ENCODE data around the gene LAD1. TPM values are rescaled to one million over a fixed set of nuclear protein-coding genes. Genes with fewer than 3 reads are reported as not detected.

The LAD1 gene
- total RNA-seq, 1 donor from 2014 or later = not detected

DNA sequence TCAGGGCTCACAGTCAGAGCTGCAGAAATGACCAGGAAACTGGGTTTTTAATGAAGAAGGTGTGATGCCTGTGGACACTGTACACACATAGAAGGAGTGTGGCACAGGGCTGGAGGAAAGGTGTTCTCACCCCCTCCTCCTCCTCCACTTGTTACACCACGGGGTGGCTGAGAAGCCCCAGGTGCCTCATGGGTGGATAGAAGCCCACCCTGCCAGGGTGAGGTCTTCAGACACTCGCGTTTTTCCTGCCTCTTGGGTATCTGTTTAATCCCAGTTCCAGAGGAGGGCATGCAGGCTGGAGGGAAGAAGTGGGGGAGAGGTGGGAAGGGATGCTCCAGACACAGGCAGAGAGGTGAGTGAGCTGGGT, 9.7 kb upstream of the LAD1 start:
- no peaks in the 10 kb centered on the region for H3K36me3 Mint-ChIP-seq (ENCODE audit: low read depth)
- POLR2A ChIA-PET = no interaction called here
- no peak overlapping the region for H3K4me3 Mint-ChIP-seq
- no peaks in the 10 kb centered on the region for H3K4me1 Mint-ChIP-seq
- no peak overlapping the region for H3K27ac Mint-ChIP-seq
- CTCF ChIA-PET = no interaction called here
- peaks cover 6% of the 10 kb centered on the region for H3K27me3 Mint-ChIP-seq
- TF ChIP-seq CTCF (IDR thresholded peaks at IDR 0.05) = no peak
- no peak for ATAC-seq (ENCODE audit: low read depth)
- DNase-seq = no peak
- intact Hi-C loops (cut with micrococcal nuclease) = loop anchor here (1.0 kb wide), 1 partner anchor 155 kb away; no protein-coding TSS in a partner anchor
- H3K9me3 Mint-ChIP-seq = no peaks in the 10 kb centered on the region

DNA sequence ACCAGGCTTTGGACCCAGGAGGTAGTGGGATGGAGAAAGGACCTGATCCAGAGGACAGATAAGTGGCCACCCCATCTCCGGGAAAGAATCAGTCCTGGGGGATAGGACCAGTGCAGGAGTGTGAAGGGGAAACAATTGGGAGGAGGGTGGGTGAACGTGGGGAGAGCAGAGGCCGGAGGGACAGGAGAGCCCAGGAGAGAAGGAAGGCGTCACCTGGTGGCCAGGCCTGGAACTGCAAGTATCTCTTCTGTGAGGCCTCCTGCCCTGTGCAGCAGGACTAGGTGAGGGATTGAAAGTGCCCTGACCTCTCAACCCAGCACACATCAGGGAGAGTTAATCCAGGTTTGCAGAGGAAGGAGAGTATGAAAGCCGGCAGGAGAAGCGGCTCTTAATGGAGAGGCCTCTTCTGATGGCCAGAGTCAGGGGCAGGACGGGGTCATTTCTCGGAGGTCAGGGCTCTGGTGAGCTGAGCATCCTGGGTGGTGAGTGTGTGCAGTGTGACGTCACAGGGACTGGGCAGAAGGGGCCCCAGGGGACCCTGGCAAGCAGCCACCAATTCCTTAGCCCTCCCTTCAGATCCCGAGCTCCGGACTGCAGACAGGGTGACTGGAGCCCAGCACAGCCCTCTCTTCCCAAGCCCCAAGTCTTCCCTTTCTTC, 9.2 kb upstream of the LAD1 start:
- Mint-ChIP-seq H3K36me3 (ENCODE audit: low read depth) (no peaks in the 10 kb centered on the region), H3K4me1 (no peaks in the 10 kb centered on the region), H3K4me3 (no peak overlapping the region), H3K9me3 (no peaks in the 10 kb centered on the region), H3K27me3 (peaks cover 6% of the 10 kb centered on the region), H3K27ac (no peak overlapping the region)
- ChIA-PET POLR2A (no interaction called here), CTCF (no interaction called here)
- intact Hi-C loops (cut with micrococcal nuclease) = loop anchor here (1.0 kb wide), 1 partner anchor 154 kb away; no protein-coding TSS in a partner anchor
- peak; percentile 45 for ATAC-seq (ENCODE audit: low read depth)
- peak; percentile 51 for DNase-seq
- TF ChIP-seq CTCF (IDR thresholded peaks at IDR 0.05) = no peak

GRCh38 chr1:201406831-201407406, 7.8 kb upstream of the LAD1 start:
- POLR2A ChIA-PET = no interaction called here
- ATAC-seq (ENCODE audit: low read depth) (no peak), DNase-seq (no peak)
- H3K4me3 Mint-ChIP-seq = no peak overlapping the region
- H3K4me1 Mint-ChIP-seq = no peaks in the 10 kb centered on the region
- H3K27ac Mint-ChIP-seq = no peak overlapping the region
- no peaks in the 10 kb centered on the region for H3K9me3 Mint-ChIP-seq
- no peak for TF ChIP-seq CTCF (IDR thresholded peaks at IDR 0.05)
- CTCF ChIA-PET = no interaction called here
- intact Hi-C loops (cut with micrococcal nuclease) = no loop called here
- H3K36me3 Mint-ChIP-seq (ENCODE audit: low read depth) = no peaks in the 10 kb centered on the region
- peaks cover 6% of the 10 kb centered on the region for H3K27me3 Mint-ChIP-seq

DNA sequence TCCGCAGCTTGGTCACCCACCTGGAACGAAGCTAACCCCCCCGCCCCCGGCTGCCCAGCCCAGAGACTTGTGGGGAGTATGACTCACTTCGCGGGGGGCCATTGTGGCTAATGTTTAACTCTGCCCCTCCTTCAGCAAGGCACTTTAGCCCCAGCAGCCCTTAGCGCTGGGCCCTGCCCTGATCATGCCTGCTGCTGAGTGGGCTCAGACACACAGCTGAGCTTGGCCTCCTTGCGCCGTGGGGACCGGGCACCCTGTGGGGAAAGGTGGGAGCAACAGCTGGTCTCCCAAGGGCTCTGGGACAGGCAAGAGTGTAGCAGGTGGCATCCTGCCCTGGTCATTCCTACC, 6.3 kb upstream of the LAD1 start:
- Mint-ChIP-seq H3K27me3 (peaks cover 13% of the 10 kb centered on the region), H3K27ac (no peak overlapping the region), H3K4me3 (no peak overlapping the region), H3K36me3 (ENCODE audit: low read depth) (no peaks in the 10 kb centered on the region), H3K4me1 (no peaks in the 10 kb centered on the region), H3K9me3 (no peaks in the 10 kb centered on the region)
- CTCF ChIA-PET = interaction anchor here (1.7 kb wide), 1 partner anchor 20 kb away, joined by 6 read pairs; no protein-coding TSS in a partner anchor
- ATAC-seq (ENCODE audit: low read depth) (no peak), DNase-seq (no peak)
- intact Hi-C loops (cut with micrococcal nuclease) = no loop called here
- POLR2A ChIA-PET = no interaction called here
- TF ChIP-seq CTCF (IDR thresholded peaks at IDR 0.05) = no peak

GRCh38 chr1:201404722-201405483, 5.8 kb upstream of the LAD1 start:
- intact Hi-C loops (cut with micrococcal nuclease) = no loop called here
- H3K36me3 Mint-ChIP-seq (ENCODE audit: low read depth) = no peaks in the 10 kb centered on the region
- peaks cover 17% of the 10 kb centered on the region for H3K27me3 Mint-ChIP-seq
- H3K4me1 Mint-ChIP-seq = no peaks in the 10 kb centered on the region
- H3K4me3 Mint-ChIP-seq = no peak overlapping the region
- no peak overlapping the region for H3K27ac Mint-ChIP-seq
- ChIA-PET CTCF (interaction anchor here (1.2 to 1.7 kb wide), 2 partner anchors 15 to 20 kb away, joined by 3 to 6 read pairs; no protein-coding TSS in a partner anchor), POLR2A (no interaction called here)
- no peak for TF ChIP-seq CTCF (IDR thresholded peaks at IDR 0.05)
- no peak for DNase-seq
- no peaks in the 10 kb centered on the region for H3K9me3 Mint-ChIP-seq
- ATAC-seq (ENCODE audit: low read depth) = no peak
